Epithelial cell of proximal tubule (primary cell): Measurements from ENCODE around the gene NDUFAB1. TPM values are rescaled to one million over a fixed set of nuclear protein-coding genes. Genes with fewer than 3 reads are reported as not detected.
"Not testable (repeated sequence)": the region's sequence is repeated elsewhere in the genome, so short reads cannot be mapped to it uniquely, and the experiment has no call there.

Experiments
- DNase-seq: peaks from one replicate; pipeline ENCODE4 v3.0.0-alpha.2; 2011; ENCODE audit warnings: low read depth
- H3K4me3 ChIP-seq: 2 replicates; pipeline ENCODE4 v1.5.1; 2011; ENCODE audit warnings: low read depth, mild to moderate bottlenecking, low read length
- total RNA-seq: library from RNA; depleted of rRNA; stranded (reverse); fragments of >200 nt; gene quantifications from 2 replicates; pipeline ENCODE4 v1.2.3, GENCODE V29; 2015
- TF ChIP-seq, protein P1 (sequence below): conservative IDR thresholded peaks from 2 replicates; pipeline ENCODE4 v1.5.1; 2012; ENCODE audit warnings: low read depth, mild to moderate bottlenecking, low read length

NDUFAB1 gene
- total RNA-seq = 98.7 and 137 TPM in 2 replicates

- no peak for DNase-seq
- TF ChIP-seq, protein P1, sequence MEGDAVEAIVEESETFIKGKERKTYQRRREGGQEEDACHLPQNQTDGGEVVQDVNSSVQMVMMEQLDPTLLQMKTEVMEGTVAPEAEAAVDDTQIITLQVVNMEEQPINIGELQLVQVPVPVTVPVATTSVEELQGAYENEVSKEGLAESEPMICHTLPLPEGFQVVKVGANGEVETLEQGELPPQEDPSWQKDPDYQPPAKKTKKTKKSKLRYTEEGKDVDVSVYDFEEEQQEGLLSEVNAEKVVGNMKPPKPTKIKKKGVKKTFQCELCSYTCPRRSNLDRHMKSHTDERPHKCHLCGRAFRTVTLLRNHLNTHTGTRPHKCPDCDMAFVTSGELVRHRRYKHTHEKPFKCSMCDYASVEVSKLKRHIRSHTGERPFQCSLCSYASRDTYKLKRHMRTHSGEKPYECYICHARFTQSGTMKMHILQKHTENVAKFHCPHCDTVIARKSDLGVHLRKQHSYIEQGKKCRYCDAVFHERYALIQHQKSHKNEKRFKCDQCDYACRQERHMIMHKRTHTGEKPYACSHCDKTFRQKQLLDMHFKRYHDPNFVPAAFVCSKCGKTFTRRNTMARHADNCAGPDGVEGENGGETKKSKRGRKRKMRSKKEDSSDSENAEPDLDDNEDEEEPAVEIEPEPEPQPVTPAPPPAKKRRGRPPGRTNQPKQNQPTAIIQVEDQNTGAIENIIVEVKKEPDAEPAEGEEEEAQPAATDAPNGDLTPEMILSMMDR = peak; percentile 89
- peak within 1 kb of the TSS; percentile 98 for H3K4me3 ChIP-seq
These were observed at the start of gene NDUFAB1 for GRCh38 chr16:23595951-23596720. TSS of gene NDUFAB1 (minus strand) at chr16:23596316. CDS start at chr16:23596290, 26 bp downstream.

GRCh38 chr16:23642246-23642774 is 46.2 kb upstream of the NDUFAB1 start:
- H3K4me3 ChIP-seq = peak overlapping the region; percentile 100
- DNase-seq = no peak
- TF ChIP-seq, protein P1 = no peak

GRCh38 chr16:23640931-23641765 is 45.0 kb upstream of the NDUFAB1 start, which contains the start of the genes DCTN5 and PALB2:
TSS of gene DCTN5 (plus strand) at chr16:23641466. CDS start at chr16:23641543, 77 bp downstream.
TSS of gene PALB2 (minus strand) at chr16:23641310. CDS start at chr16:23641157, 153 bp downstream.
- TF ChIP-seq, protein P1 = no peak
- DNase-seq = peak; percentile 51
- peak within 1 kb of the TSS; percentile 100 for H3K4me3 ChIP-seq

DNA sequence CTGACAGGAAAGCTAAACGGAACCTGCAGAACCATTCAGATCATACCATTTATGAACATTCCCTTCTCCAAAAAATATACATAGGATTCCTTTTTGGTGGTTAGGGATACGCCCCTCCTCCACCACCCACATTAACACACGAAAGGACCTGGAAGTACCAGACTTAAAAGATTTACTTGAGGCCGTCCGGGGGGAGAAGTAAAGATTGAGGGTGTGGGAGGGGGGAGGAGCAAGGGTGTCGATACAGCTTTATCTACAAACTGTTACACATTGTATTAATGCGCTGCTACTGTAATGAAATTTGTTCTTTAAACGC is 44.5 kb upstream of the NDUFAB1 start:
- peak overlapping the region; percentile 100 for H3K4me3 ChIP-seq
- DNase-seq = no peak
- TF ChIP-seq, protein P1 = no peak

- TF ChIP-seq, protein P1 = no peak
- DNase-seq = no peak
- no peak overlapping the region for H3K4me3 ChIP-seq
These were observed 39.8 kb upstream of the NDUFAB1 start for GRCh38 chr16:23635958-23636357.

- TF ChIP-seq, protein P1 = no peak
- no peak for DNase-seq
- H3K4me3 ChIP-seq = no peak overlapping the region
These were observed 38.4 kb upstream of the NDUFAB1 start for GRCh38 chr16:23634461-23635036.

- H3K4me3 ChIP-seq, DNase-seq: not testable (repeated sequence)
These were observed 35.8 kb upstream of the NDUFAB1 start for GRCh38 chr16:23631874-23632273.
